Activated CD8-positive, alpha-beta T cell treated with anti-CD3 and anti-CD28 coated beads for 36 hours (primary cell): ENCODE results near the gene ITPR3. TPM values are rescaled to one million over a fixed set of nuclear protein-coding genes. Genes with fewer than 3 reads are reported as not detected.

ENCODE experiments used
- ATAC-seq: fragments of 200-7000 bp; cut with Tn5 transposase; one replicate; pipeline ENCODE4 v1.10.0; 2021; ENCODE audit warnings: mild to moderate bottlenecking, moderate library complexity
- CTCF ChIA-PET: fragments of 350-600 bp; sonication (Branson Sonifier 250); formaldehyde crosslinking; loops from one replicate; lab custom pipeline; 2021; ENCODE audit warnings: antibody characterized with exemption; lab: Charles Lee
- POLR2A ChIA-PET: fragments of 350-600 bp; sonication (Branson Sonifier 250); formaldehyde crosslinking; loops from one replicate; lab custom pipeline; 2021; ENCODE audit warnings: antibody characterized with exemption; lab: Charles Lee
- DNase-seq: peaks from one replicate; pipeline ENCODE4 v3.0.0-alpha.2; 2020
- H3K27ac Mint-ChIP-seq: one replicate; pipeline ENCODE4 v1.8.0; 2021; ENCODE audit warnings: mild to moderate bottlenecking, mixed read lengths
- H3K27me3 Mint-ChIP-seq: one replicate; pipeline ENCODE4 v1.8.0; 2021; ENCODE audit warnings: mixed read lengths
- H3K36me3 Mint-ChIP-seq: one replicate; pipeline ENCODE4 v1.8.0; 2021; ENCODE audit warnings: low read depth, mixed read lengths
- H3K4me1 Mint-ChIP-seq: one replicate; pipeline ENCODE4 v1.8.0; 2021; ENCODE audit warnings: low read depth, mixed read lengths
- H3K4me3 Mint-ChIP-seq: one replicate; pipeline ENCODE4 v1.8.0; 2021; ENCODE audit warnings: mild to moderate bottlenecking, moderate library complexity, mixed read lengths
- H3K9me3 Mint-ChIP-seq: one replicate; pipeline ENCODE4 v1.8.0; 2021; ENCODE audit warnings: mixed read lengths
- CTCF ChIP-seq: fragments of 200-600 bp; IDR thresholded peaks from one replicate; pipeline ENCODE4 v1.8.0; 2022; ENCODE audit warnings: antibody characterized with exemption, mild to moderate bottlenecking
- intact Hi-C: fragments of 100-400 bp; cut with micrococcal nuclease; formaldehyde crosslinking; loops from one replicate; pipeline ENCODE4 v1.10.0; 2022
- total RNA-seq, 2 experiments: library from RNA; stranded (reverse); gene quantifications; one replicate each; pipeline ENCODE4 v1.2.3, GENCODE V29; 2021

ITPR3 gene
- total RNA-seq, 2 experiments from 2014 or later, result 36.6 to 38.0 TPM

GRCh38 chr6:33742092-33742491, 121.0 kb downstream of the ITPR3 start:
- intact Hi-C loops, result no loop called here
- TF ChIP-seq CTCF, result no peak
- ChIA-PET POLR2A (interaction anchor here (1.3 kb wide), 1 partner anchor 31 kb away, joined by 3 read pairs; no protein-coding TSS in a partner anchor), CTCF (interaction anchor here (1.3 to 9.9 kb wide), 3 partner anchors 19 to 31 kb away, joined by 3 to 87 read pairs (median 20); partner anchors contain the start of gene UQCC2)
- no peaks in the 10 kb centered on the region for H3K9me3 Mint-ChIP-seq
- peaks cover 5% of the 10 kb centered on the region for H3K27me3 Mint-ChIP-seq
- DNase-seq (no peak), ATAC-seq (no peak)
- no peaks in the 10 kb centered on the region for H3K36me3 Mint-ChIP-seq
- H3K4me3 Mint-ChIP-seq, result no peak overlapping the region
- H3K27ac Mint-ChIP-seq, result no peak overlapping the region
- peaks cover 2% of the 10 kb centered on the region for H3K4me1 Mint-ChIP-seq

- intact Hi-C loops, result no loop called here
- Mint-ChIP-seq H3K9me3 (no peaks in the 10 kb centered on the region), H3K4me3 (no peak overlapping the region), H3K36me3 (no peaks in the 10 kb centered on the region), H3K4me1 (peaks cover 2% of the 10 kb centered on the region), H3K27me3 (peaks cover 5% of the 10 kb centered on the region), H3K27ac (no peak overlapping the region)
- ATAC-seq (no peak), DNase-seq (no peak)
- POLR2A ChIA-PET, result interaction anchor here (1.2 to 1.3 kb wide), 2 partner anchors 30 to 32 kb away, joined by 3 read pairs; partner anchors contain the start of gene UQCC2
- CTCF ChIA-PET, result interaction anchor here (1.2 to 9.9 kb wide), 10 partner anchors 8 to 413 kb away, joined by 4 to 87 read pairs (median 8); partner anchors contain the start of gene UQCC2
- TF ChIP-seq CTCF, result no peak
Measured at GRCh38 chr6:33742837-33743236, 121.7 kb downstream of the ITPR3 start.

- intact Hi-C loops, result no loop called here
- Mint-ChIP-seq H3K4me1 (peaks cover 2% of the 10 kb centered on the region), H3K27ac (no peak overlapping the region), H3K27me3 (peaks cover 5% of the 10 kb centered on the region), H3K36me3 (no peaks in the 10 kb centered on the region), H3K9me3 (no peaks in the 10 kb centered on the region), H3K4me3 (no peak overlapping the region)
- CTCF ChIA-PET, result interaction anchor here (0.6 to 9.9 kb wide), 34 partner anchors 9 to 411 kb away, joined by 3 to 87 read pairs (median 4); partner anchors contain the start of gene UQCC2
- POLR2A ChIA-PET, result interaction anchor here (1.2 kb wide), 1 partner anchor 33 kb away, joined by 3 read pairs; the partner anchor contains the start of gene UQCC2
- DNase-seq (peak; percentile 87), ATAC-seq (peak; percentile 87)
- peak; percentile 84 for TF ChIP-seq CTCF
Measured at GRCh38 chr6:33744001-33744848, 123.1 kb downstream of the ITPR3 start.

- H3K9me3 Mint-ChIP-seq, result no peaks in the 10 kb centered on the region
- H3K27me3 Mint-ChIP-seq, result peaks cover 5% of the 10 kb centered on the region
- H3K4me1 Mint-ChIP-seq, result peaks cover 2% of the 10 kb centered on the region
- POLR2A ChIA-PET, result no interaction called here
- H3K36me3 Mint-ChIP-seq, result no peaks in the 10 kb centered on the region
- TF ChIP-seq CTCF, result no peak
- DNase-seq (no peak), ATAC-seq (no peak)
- CTCF ChIA-PET, result interaction anchor here (0.6 to 9.9 kb wide), 27 partner anchors 10 to 410 kb away, joined by 3 to 87 read pairs (median 4); partner anchors contain the start of gene UQCC2
- intact Hi-C loops, result no loop called here
- no peak overlapping the region for H3K27ac Mint-ChIP-seq
- H3K4me3 Mint-ChIP-seq, result no peak overlapping the region
Measured at GRCh38 chr6:33744895-33745546, 123.9 kb downstream of the ITPR3 start.
